SKM-1 treated with dmso at 0.1 percent for 144 hours (cell line): ENCODE results near the gene PARD3.

Source experiments
- DNase-seq: peaks from one replicate; lab custom pipeline; 2025; ENCODE audit not compliant: unreplicated experiment; lab: John Stamatoyannopoulos, UW

The PARD3 gene

GRCh38 chr10:34547695-34548094, 267.4 kb downstream of the PARD3 start:
- no peak for DNase-seq

GRCh38 chr10:34547291-34547690, 267.8 kb downstream of the PARD3 start:
- no peak for DNase-seq

GRCh38 chr10:34544400-34544799, 270.7 kb downstream of the PARD3 start:
- DNase-seq: no peak

- DNase-seq: no peak
These were observed 271.4 kb downstream of the PARD3 start for GRCh38 chr10:34543716-34544115.

GRCh38 chr10:34540492-34540891, 274.6 kb downstream of the PARD3 start:
- no peak for DNase-seq

GRCh38 chr10:34539533-34540315, 275.4 kb downstream of the PARD3 start:
- DNase-seq: no peak

- DNase-seq: no peak
These were observed 276.7 kb downstream of the PARD3 start for GRCh38 chr10:34538281-34538829.

GRCh38 chr10:34537629-34538231, 277.4 kb downstream of the PARD3 start:
- DNase-seq: no peak

- DNase-seq: no peak
These were observed 279.2 kb downstream of the PARD3 start for GRCh38 chr10:34535872-34536271.

GRCh38 chr10:34530778-34531177, 284.3 kb downstream of the PARD3 start:
- DNase-seq: no peak

- no peak for DNase-seq
These were observed 286.8 kb downstream of the PARD3 start for GRCh38 chr10:34528320-34528719.

GRCh38 chr10:34526758-34527730, 288.1 kb downstream of the PARD3 start:
- DNase-seq: no peak

GRCh38 chr10:34526186-34526585, 288.9 kb downstream of the PARD3 start:
- DNase-seq: no peak

GRCh38 chr10:34524369-34525091, 290.6 kb downstream of the PARD3 start:
- DNase-seq: no peak

- DNase-seq: no peak
These were observed 291.9 kb downstream of the PARD3 start for GRCh38 chr10:34523017-34523767.

- DNase-seq: peak; percentile 0
These were observed 292.6 kb downstream of the PARD3 start for GRCh38 chr10:34522546-34522945.

GRCh38 chr10:34520510-34520909, 294.6 kb downstream of the PARD3 start:
- no peak for DNase-seq

GRCh38 chr10:34520084-34520483, 295.0 kb downstream of the PARD3 start:
- DNase-seq: no peak

- DNase-seq: no peak
These were observed 300.8 kb downstream of the PARD3 start for GRCh38 chr10:34514290-34514689.

GRCh38 chr10:34513636-34514035, 301.5 kb downstream of the PARD3 start:
- DNase-seq: no peak
